Immature natural killer cell (primary cell): ENCODE measurements around the gene NAT8. TPM values are rescaled to one million over a fixed set of nuclear protein-coding genes. Genes with fewer than 3 reads are reported as not detected.
"Not testable (repeated sequence)": the region's sequence is repeated elsewhere in the genome, so short reads cannot be mapped to it uniquely, and the experiment has no call there.

Source experiments
- DNase-seq, 3 donors: peaks; one replicate each; pipeline ENCODE4 v3.0.0; 2022; ENCODE audit warnings: mixed read lengths in 1 of 3
- H3K27ac Mint-ChIP-seq, 6 donors: one replicate each; pipeline ENCODE4 v1.8.0; 2020; ENCODE audit warnings: mixed read lengths in 6 of 6, mild to moderate bottlenecking in 5 of 6, inconsistent platforms in 4 of 6, moderate library complexity in 3 of 6
- H3K27me3 Mint-ChIP-seq, 3 donors: one replicate each; pipeline ENCODE4 v1.8.0; 2020 to 2021; ENCODE audit warnings: low read depth in 3 of 3, mild to moderate bottlenecking in 3 of 3, mixed read lengths in 3 of 3, moderate library complexity in 3 of 3, inconsistent platforms in 1 of 3
- H3K36me3 Mint-ChIP-seq, 3 donors: one replicate each; pipeline ENCODE4 v1.8.0; 2020; ENCODE audit warnings: mixed read lengths in 3 of 3, inconsistent platforms in 2 of 3, mild to moderate bottlenecking in 2 of 3
- H3K4me1 Mint-ChIP-seq, 2 donors: one replicate each; pipeline ENCODE4 v1.8.0; 2020; ENCODE audit warnings: inconsistent platforms in 2 of 2, mild to moderate bottlenecking in 2 of 2, mixed read lengths in 2 of 2, moderate library complexity in 1 of 2
- H3K4me3 Mint-ChIP-seq, 5 donors: one replicate each; pipeline ENCODE4 v1.8.0; 2020; ENCODE audit warnings: mild to moderate bottlenecking in 5 of 5, mixed read lengths in 5 of 5, inconsistent platforms in 3 of 5, moderate library complexity in 3 of 5
- H3K9me3 Mint-ChIP-seq, 6 donors: one replicate each; pipeline ENCODE4 v1.8.0; 2020; ENCODE audit warnings: mild to moderate bottlenecking in 6 of 6, mixed read lengths in 6 of 6, inconsistent platforms in 4 of 6, moderate library complexity in 3 of 6
- polyA plus RNA-seq, 3 donors: library from polyadenylated mRNA; unstranded; fragments of 300-500 nt; fragmentation: Illumina TruSeq; gene quantifications; one replicate each; pipeline ENCODE4 v1.2.3, GENCODE V29; 2021

The NAT8 gene
- polyA plus RNA-seq, 3 donors from 2014 or later = not detected

DNA sequence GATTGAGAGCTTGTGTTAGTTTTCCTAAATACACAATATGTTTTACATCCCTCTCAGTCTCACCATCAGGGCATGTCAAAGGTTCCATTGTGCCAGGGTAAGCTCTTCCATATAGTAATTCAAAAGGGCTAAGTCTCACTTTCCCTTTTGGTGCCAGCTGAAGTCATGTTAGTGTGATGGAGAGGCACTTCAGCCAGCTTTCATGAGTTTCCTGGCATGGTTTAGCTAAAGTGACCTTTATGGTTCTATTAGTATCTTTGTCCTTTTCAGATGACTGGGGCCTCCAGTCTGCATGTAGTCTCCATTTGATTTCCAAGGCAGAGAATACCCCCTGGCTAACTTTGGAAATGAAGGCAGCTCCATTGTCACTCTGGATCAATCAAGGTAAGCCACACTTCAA, 27.2 kb downstream of the NAT8 start:
- Mint-ChIP-seq H3K27ac (no peak overlapping the region), H3K4me3 (no peak overlapping the region), H3K4me1 (no peaks in the 10 kb centered on the region), H3K27me3 (peaks cover 0 to 3% (median 2%) of the 10 kb centered on the region in 3 donors), H3K9me3 (no peaks in the 10 kb centered on the region), H3K36me3 (no peaks in the 10 kb centered on the region)
- DNase-seq = no peak

DNA sequence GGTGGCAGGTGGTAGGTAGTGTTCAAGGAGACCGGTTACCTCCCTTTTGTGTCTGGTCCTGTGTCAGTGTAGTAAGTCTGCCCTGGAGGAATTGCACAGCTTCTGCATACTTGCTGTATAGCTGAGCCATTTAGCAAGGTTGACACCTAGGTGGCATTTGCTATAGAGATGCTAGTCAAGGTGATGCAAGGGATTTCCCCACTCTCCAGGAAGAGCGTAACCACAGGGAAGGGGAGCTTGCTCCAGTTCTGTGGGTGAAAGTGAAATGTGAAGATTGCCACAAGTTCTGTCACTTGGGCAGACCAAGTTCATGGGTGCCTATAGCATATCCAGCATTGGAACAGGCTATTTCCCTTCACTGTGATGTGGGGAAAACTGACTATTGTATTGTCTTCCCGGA, 28.1 kb downstream of the NAT8 start:
- H3K27ac Mint-ChIP-seq = no peak overlapping the region
- H3K36me3 Mint-ChIP-seq = no peaks in the 10 kb centered on the region
- no peaks in the 10 kb centered on the region for H3K9me3 Mint-ChIP-seq
- no peaks in the 10 kb centered on the region for H3K4me1 Mint-ChIP-seq
- H3K27me3 Mint-ChIP-seq = peaks cover 0 to 3% (median 2%) of the 10 kb centered on the region in 3 donors
- DNase-seq = no peak
- no peak overlapping the region for H3K4me3 Mint-ChIP-seq

DNA sequence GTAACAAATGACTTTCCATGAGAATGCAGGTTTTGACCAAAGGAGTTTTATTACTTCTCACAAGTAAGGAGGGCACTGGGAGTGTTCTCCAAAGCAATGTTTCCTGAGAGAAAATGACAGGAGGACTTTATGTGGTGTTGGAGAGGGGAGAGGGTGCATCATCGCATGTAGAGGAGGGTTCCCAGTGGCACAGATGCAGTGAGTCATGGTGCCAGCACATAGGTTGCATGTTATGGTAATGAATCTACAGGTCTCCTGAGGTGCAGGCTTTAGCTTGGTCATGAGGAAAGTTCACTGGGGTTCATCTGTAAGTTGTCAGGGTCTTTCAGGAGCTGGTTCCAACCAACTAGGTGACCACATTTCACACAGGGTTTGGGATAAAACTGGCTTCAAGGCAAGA, 30.4 kb downstream of the NAT8 start:
- Mint-ChIP-seq H3K27ac (no peak overlapping the region), H3K4me3 (no peak overlapping the region), H3K36me3 (peaks cover 6 to 9% (median 9%) of the 10 kb centered on the region in 3 donors), H3K4me1 (no peaks in the 10 kb centered on the region), H3K9me3 (no peaks in the 10 kb centered on the region), H3K27me3 (peaks cover 0 to 3% (median 2%) of the 10 kb centered on the region in 3 donors)
- no peak for DNase-seq

DNA sequence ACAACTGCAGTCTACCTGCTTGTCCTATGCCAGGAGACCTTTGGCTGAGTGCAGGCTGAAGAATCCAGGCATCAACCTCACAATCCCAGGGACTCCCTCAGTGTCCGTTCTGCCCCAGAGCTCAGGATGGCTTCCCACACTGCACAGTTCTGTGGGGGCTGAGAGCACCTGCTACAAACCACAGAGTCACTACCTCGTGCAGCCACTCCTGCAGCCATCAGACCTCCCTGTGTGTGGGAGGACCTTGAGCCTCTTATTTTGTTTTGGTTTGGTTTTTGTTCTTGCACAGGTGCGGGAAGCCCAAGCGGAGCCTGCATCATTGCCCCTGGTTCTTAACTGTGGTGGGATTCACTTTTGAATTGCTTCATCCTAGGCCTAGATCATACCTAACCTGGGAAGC, 31.0 kb downstream of the NAT8 start:
- no peak overlapping the region for H3K27ac Mint-ChIP-seq
- H3K4me1 Mint-ChIP-seq = no peaks in the 10 kb centered on the region
- H3K36me3 Mint-ChIP-seq = peaks cover 6 to 15% (median 14%) of the 10 kb centered on the region in 3 donors
- H3K9me3 Mint-ChIP-seq = no peaks in the 10 kb centered on the region
- peaks cover 0 to 3% (median 0%) of the 10 kb centered on the region in 3 donors for H3K27me3 Mint-ChIP-seq
- H3K4me3 Mint-ChIP-seq = no peak overlapping the region
- DNase-seq = no peak

GRCh38 chr2:73610111-73610510, 32.1 kb downstream of the NAT8 start:
- Mint-ChIP-seq H3K4me1 (no peaks in the 10 kb centered on the region), H3K9me3 (no peaks in the 10 kb centered on the region), H3K27ac (no peak overlapping the region), H3K36me3 (peaks cover 6 to 20% (median 17%) of the 10 kb centered on the region in 3 donors), H3K4me3 (no peak overlapping the region), H3K27me3 (peaks cover 0 to 3% (median 0%) of the 10 kb centered on the region in 3 donors)
- DNase-seq = no peak

- H3K4me3 Mint-ChIP-seq, H3K4me1 Mint-ChIP-seq, H3K27me3 Mint-ChIP-seq, H3K27ac Mint-ChIP-seq, DNase-seq, H3K9me3 Mint-ChIP-seq: not testable (repeated sequence)
- H3K36me3 Mint-ChIP-seq = peaks cover 23 to 59% (median 23%) of the 10 kb centered on the region in 3 donors
Observed at GRCh38 chr2:73604589-73604988, 37.6 kb downstream of the NAT8 start.

- not testable (repeated sequence) for H3K4me1 Mint-ChIP-seq, H3K9me3 Mint-ChIP-seq, H3K27ac Mint-ChIP-seq, H3K4me3 Mint-ChIP-seq, H3K27me3 Mint-ChIP-seq, DNase-seq
- H3K36me3 Mint-ChIP-seq = peaks cover 20 to 60% (median 22%) of the 10 kb centered on the region in 3 donors
Observed at GRCh38 chr2:73603099-73603588, 39.1 kb downstream of the NAT8 start.

GRCh38 chr2:73601780-73602179, 40.4 kb downstream of the NAT8 start:
- Mint-ChIP-seq H3K36me3 (peaks cover 17 to 58% (median 17%) of the 10 kb centered on the region in 3 donors), H3K4me1 (no peaks in the 10 kb centered on the region), H3K27me3 (peaks cover 0 to 1% (median 0%) of the 10 kb centered on the region in 3 donors), H3K4me3 (no peak overlapping the region), H3K9me3 (no peaks in the 10 kb centered on the region), H3K27ac (no peak overlapping the region)
- DNase-seq = no peak

- H3K36me3 Mint-ChIP-seq = peaks cover 6 to 33% (median 22%) of the 10 kb centered on the region in 3 donors
- no peak overlapping the region for H3K4me3 Mint-ChIP-seq
- H3K9me3 Mint-ChIP-seq = no peaks in the 10 kb centered on the region
- H3K27me3 Mint-ChIP-seq = peaks cover 0 to 1% (median 0%) of the 10 kb centered on the region in 3 donors
- no peaks in the 10 kb centered on the region for H3K4me1 Mint-ChIP-seq
- no peak overlapping the region for H3K27ac Mint-ChIP-seq
- no peak for DNase-seq
Observed at GRCh38 chr2:73594251-73594650, 48.0 kb downstream of the NAT8 start.

GRCh38 chr2:73593680-73594079, 48.5 kb downstream of the NAT8 start:
- DNase-seq = no peak
- H3K4me1 Mint-ChIP-seq = no peaks in the 10 kb centered on the region
- no peak overlapping the region for H3K27ac Mint-ChIP-seq
- H3K36me3 Mint-ChIP-seq = peaks cover 6 to 31% (median 22%) of the 10 kb centered on the region in 3 donors
- no peaks in the 10 kb centered on the region for H3K9me3 Mint-ChIP-seq
- H3K4me3 Mint-ChIP-seq = no peak overlapping the region
- no peaks in the 10 kb centered on the region for H3K27me3 Mint-ChIP-seq

Other genes with a start within 250 kb of the NAT8 start
- gene TPRKB, start 94.9 kb upstream of the NAT8 start, polyA plus RNA-seq = 10 to 100 TPM; 58.5 to 70.1 (median 59.8) TPM
- 10 to 100 TPM; 52.2 to 65.3 (median 56.0) TPM for gene DUSP11, start 137.7 kb upstream of the NAT8 start, polyA plus RNA-seq
- not detected for gene C2orf78, start 141.8 kb upstream of the NAT8 start, polyA plus RNA-seq
- 10 to 100 TPM; 46.8 to 56.4 (median 48.6) TPM for gene STAMBP, start 186.5 kb upstream of the NAT8 start, polyA plus RNA-seq